HG02588 (cell line): ENCODE measurements around the gene ARID5A.
"Not testable (repeated sequence)": the region's sequence is repeated elsewhere in the genome, so short reads cannot be mapped to it uniquely, and the experiment has no call there.

Experiments used
- ATAC-seq: cut with Tn5 transposase; IDR thresholded peaks from one replicate; pipeline ENCODE4 v1.9.1; 2021; ENCODE audit warnings: mild to moderate bottlenecking, moderate library complexity; ENCODE audit not compliant: unreplicated experiment

ARID5A gene

DNA sequence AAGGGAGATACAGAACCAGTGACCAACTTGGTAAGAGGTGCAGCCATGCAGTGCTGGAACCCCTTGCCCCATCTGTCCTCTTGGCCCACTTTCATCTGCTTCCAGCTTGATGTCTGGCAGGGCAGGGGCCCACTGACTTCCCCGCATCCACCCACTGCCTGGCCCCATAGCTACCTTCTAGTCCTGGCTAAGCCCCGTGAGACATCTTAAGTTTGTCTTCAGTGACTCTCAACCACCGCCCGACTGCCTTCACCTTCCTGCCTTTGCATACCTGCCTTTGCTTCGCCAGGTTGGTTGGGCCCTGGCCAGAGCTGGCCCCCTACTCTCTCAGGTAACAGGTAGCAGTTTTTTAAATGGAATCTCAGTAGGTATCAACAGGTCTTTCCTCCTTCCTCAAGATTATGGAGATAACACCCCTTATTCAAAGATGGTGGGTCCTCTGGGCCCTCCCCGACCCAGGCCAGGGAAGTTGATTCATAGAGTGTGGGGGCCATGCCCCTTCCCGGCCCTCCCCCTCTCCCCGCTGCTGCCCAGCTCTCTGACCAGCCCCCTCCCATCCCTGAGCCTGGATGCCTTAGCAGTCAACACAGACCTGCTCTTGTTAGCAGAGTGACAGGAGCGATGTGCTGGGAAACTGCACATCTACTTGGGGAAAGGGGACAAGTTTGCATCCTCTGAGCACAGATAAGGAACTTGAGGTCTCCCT, 2.8 kb downstream of the ARID5A start:
- ATAC-seq: no peak

DNA sequence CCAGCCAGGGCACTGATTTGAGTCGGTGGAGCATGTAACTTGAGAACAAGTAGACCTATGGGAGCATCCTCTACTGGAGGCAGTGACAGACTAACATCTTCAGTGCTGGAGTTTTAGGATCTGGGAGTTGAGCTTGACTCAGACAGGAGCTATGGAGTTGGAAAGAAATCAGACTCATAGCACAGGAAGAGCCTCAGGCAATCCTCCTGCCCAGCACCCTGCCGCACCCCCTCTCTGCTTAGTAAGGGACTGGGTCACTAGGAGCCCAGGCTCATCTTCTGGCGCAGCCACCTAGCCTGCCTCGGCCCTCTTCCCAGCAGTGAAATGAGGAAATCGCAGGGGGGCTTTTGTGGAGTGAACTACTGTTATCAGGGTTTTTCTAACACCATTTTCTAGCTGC, 3.6 kb downstream of the ARID5A start:
- no peak for ATAC-seq

DNA sequence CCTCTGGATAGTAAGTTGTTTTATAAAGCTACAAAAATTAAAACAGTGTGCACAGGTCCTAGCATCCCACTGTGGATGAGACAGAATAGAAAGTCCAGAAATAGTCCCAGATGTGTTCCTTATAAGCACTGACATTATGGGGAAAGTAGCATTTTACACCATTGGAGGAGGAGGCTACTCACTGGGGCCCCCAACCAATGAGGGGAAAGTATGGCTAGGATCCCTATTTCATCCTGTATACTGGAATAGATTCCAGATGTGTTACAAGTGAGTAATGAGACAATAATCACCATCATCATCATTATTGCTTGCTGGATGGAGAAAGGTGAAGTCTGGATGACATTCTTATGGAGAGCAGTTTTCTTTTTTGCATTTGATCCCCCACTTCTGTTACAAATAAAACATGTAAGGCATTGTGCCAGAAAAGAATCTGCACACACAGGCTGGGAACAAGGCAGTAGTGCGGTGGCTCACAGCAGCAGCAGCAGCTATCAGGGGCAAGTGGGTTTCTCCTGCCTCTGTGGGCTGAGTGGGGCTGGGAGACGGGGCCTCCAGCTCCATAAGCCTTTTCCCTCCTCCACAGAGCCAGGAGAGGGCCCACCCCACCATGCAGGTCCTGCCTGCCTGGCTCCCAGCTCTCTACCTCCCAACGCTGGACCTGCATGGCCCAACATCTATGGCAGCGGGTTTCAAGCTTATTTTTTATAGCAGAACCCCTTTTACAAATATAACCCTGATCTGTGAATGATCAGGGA, 5.0 kb downstream of the ARID5A start:
- no peak for ATAC-seq

DNA sequence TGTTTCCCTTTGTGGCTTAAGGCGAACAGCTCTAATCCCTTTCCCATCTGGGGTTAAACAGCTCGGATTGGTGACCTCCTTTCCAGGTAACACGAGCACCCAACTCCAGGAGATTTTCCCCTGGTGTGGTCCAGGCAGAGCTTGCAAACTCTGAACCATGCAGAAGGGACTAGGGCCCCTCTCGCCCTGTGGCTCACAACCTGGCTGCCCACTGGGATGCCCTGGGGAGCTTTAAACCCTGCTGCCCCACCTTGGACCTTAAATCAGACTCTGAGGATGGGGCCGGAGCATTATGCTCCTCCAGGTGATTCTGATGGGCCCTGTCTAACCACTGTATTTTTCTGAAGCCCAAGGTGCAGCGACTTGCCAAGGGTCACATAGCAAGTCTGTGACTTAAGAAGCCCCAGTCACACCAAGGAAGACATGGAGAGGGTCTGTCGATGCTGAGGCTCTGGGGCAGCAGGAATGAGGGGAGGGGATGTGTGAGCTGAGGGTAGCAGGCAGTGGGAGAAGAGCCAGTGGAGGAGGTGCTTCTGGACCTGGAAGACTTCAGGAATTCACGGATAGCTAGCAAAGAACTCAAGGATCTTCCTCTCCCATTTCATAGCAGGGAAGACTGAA, 5.9 kb downstream of the ARID5A start:
- ATAC-seq: no peak

DNA sequence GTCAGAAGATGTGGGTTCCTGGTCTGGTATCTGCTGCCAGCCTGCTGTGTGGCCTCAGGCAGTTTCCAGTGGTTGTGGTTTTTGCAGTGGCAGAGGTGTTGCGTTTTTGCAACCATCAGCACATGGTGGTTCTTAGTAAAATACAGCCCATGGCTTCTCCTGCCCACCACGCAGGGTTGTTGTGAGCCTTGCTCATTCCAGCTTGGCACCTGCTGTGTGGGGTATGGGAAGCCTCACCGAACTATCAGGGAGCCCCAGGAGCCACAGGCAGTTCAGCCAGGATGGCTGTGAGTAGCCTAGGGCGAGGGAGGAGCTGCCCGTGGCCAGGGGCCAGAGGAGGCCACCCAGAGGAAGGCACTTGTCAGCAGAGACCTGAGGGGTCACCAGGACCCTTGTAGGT, 9.8 kb downstream of the ARID5A start:
- ATAC-seq: no peak

DNA sequence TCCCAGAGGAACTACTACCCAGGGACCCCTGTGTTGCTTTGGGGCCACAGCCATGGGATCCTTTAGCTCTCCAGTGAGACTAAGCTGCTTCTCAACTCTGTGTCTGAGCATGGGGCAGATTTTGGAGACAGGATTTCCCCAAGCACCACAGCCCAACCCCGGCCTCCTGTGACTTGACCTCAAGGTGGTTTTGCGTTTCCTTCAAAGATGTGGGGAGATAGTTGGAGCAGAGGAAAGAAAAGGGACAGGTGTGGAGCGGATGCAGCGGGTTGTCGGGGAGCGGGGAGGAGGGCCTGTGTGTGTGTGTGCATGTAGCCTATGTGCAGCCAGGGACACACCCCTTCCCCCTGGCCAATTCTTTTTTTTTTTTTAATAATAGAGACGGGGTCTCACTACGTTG, 10.2 kb downstream of the ARID5A start:
- ATAC-seq: no peak

DNA sequence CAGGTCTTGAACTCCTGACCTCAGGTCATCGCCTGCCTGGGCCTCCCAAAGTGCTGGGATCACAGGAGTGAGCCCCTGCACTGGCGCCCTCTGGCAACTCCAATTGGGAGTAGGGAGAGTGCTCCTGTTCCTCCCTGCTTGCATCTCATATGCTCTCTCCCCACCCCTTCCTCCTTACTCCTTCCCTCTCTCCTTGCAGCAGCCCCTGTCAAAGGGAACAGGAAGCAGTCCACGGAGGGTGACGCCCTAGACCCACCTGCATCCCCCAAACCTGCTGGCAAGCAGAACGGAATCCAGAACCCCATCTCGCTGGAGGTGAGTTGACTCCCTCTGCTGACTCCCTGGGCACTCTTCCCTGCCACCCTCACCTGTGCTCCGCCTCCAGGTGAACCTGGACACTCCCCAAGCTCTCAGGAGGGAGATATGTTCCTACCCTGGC, 10.7 kb downstream of the ARID5A start:
- no peak for ATAC-seq

DNA sequence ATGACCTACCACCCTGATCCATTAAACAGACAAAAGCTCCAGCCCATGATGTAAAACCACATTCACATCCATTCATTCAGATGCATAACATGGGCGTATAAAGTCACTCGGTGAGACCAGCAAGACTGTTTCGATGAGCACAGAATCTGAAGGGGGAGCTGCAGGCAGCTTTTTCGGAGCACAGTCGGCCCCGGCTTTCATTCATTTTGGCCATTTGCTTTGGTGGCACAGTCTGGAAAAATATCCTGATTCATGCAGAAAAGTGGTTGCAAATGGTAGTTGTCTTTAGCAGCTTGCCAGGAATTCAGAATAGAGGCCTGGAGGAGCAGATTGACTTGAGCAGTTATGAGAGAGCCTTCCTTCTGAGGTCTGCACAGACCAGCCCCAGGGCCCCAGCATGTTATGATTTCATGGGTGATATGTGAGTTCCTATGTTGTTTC, 11.2 kb downstream of the ARID5A start:
- no peak for ATAC-seq

DNA sequence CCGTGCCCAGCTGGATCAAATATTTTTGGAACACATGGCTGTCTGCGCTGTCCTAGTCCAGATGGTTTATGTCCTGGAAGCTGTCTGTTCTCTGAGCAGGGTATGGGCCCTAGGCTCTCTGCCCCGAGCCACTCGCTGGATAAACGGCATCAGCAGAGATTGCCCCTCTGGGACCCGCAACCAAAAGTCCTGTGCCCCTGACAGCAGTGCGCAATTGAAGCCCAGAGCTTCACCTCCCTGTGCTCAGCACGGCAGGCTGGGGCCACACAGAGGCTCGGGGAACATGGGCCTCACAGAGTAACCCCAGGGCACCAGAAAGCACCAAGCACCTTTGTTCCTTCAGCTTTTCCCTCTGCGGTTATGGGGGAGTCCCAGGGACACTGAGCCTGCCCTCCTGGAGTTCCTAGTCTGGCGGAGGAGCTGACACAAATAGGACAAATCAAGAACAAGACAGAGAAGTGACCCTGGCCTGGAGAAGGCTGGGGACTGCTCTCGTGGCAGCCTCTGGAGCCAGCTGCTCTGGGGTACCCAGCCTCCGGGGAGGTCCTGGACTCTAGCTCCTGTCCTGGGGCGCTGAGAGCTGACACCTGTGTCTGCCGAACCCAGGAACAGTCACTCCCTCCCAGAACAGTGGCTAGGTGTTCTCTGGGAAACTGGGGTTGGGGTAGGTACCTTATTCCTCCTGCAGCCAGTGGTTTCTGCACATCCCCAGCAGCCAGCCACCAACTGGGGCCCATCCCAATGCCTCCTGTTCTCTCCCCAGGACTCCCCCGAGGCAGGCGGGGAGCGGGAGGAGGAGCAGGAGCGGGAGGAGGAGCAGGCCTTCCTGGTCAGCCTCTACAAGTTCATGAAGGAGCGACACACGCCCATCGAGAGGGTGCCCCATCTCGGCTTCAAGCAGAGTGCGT, 12.3 kb downstream of the ARID5A start:
- ATAC-seq: no peak

DNA sequence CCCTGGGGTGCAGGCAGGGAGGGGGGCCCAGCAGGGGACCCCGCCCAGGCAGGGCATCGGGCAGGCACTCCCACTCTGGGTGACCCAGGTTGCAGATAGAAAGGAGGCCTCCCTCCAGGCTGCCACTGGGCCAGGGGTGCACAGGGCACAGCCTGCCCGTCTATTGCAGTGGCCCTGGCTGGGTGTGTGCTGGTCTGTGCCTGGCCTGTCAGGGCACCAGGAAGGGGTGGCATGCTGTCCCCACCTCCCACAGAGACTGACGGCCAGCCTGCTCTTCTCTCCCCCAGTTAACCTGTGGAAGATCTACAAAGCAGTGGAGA, 12.9 kb downstream of the ARID5A start:
- no peak for ATAC-seq

DNA sequence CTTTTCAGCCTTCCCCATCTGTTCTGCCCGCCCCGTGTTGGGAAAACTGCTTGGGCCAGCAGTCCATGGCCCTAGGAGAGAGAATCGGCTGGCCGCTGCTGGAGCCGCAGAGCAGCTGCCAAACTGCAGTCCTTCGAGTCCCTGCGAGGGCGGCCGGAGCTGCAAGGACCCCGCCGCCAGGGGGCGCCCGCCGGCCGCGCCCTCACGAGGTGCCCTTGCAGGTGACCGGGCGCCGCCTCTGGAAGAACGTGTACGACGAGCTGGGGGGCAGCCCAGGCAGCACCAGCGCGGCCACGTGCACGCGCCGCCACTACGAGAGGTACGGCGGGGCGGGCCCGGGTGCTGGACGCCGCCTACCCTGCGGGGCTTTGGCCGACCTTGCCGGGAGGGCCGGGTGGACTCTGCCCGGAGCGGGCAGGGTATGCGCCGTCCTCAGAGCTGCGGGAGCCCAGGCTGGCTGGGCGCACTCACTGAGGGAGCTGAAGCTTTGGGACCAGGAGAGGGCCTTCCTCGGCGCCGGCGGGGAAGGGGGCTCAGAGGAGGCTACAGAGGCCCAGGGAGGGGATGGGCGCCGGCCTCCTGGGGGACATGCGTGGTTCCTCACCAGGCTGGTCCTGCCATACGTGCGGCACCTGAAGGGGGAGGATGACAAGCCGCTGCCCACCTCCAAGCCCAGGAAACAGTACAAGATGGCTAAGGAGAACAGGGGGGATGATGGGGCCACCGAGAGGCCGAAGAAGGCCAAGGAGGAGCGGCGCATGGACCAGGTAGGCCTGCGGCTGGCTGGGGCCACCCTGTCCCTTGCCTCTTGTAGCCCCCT, 13.6 kb downstream of the ARID5A start:
- ATAC-seq: no peak

DNA sequence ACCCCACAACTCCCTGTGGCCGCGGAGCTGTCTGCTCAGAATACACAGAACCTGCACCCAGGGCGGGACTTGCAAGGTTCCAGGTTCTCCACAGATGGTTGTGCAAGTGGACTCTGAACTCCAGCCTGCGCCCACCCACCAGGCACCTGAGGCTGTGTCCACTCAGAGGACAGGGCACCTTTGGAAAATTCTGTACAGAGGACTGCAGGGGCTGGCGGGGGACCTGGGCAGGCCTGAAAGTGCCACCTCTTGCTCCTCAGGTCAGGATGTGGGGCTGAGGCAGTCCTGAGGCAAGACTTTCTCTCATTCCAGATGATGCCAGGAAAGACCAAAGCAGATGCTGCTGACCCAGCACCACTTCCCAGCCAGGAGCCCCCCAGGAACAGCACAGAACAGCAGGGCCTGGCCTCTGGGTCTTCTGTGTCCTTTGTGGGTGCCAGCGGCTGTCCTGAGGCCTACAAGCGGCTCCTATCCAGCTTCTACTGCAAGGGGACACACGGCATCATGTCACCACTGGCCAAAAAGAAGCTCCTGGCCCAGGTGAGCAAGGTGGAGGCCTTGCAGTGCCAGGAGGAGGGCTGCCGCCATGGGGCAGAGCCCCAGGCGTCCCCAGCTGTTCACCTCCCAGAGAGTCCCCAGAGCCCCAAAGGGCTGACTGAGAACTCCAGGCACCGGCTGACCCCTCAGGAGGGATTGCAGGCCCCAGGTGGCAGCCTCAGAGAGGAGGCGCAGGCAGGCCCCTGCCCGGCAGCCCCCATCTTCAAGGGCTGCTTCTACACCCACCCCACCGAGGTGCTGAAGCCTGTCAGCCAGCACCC, 14.4 kb downstream of the ARID5A start:
- ATAC-seq: no peak

DNA sequence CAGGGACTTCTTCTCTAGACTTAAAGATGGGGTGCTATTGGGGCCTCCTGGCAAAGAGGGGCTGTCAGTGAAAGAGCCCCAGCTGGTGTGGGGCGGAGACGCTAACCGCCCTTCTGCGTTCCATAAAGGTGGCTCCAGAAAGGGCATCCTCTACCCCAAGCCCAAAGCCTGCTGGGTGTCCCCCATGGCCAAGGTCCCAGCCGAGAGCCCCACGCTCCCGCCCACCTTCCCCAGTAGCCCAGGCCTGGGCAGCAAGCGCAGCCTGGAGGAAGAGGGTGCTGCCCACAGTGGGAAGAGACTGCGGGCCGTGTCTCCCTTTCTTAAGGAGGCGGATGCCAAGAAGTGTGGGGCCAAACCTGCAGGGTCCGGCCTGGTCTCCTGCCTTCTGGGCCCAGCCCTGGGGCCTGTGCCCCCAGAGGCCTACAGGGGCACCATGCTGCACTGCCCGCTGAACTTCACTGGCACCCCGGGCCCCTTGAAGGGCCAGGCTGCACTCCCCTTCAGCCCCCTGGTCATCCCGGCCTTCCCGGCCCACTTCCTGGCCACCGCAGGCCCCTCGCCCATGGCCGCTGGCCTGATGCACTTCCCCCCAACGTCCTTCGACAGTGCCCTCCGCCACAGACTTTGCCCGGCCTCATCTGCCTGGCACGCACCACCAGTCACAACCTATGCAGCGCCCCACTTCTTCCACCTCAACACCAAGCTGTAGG, 15.2 kb downstream of the ARID5A start:
- ATAC-seq: no peak

DNA sequence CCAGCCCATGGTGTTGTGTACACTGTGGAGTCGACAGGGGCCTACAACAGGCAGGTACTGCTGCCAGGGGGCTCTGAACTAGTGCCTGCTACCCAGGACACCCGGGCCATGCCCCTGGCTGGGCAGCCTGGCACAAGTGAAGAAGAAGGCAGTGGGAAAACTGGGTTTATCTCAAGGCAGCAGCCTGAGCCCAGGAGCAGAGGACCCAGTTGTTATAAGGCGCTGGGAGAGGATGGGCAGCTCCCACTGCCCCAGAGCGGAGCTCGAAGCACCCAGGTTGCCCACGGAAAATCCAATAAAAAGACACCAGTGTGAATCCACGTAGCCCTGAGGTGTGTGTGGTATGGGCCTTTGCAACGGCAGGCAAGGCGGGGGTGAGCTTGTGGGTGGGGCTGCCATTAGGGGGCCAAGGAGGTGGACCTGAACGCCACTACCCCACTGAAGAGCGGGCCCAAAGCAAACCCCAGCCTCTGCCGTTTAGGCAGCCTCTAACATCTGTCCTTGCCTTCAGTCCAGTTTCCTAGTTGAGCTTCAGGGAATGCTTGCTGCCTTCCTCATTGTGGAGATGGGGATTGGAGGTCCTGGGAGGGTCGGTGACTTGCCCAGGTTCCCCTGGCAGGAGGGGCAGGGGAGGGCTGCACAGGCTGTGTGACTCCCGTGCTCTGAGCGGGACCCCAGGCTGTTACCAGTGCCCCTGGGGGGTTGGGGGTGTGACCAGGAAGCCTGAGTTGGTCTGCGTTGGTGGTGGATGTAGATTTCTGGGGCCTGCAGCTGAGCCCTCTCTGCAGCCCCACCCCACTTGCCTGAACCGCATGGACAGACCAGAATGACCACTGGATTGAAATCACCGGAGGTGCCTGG, 16.0 kb downstream of the ARID5A start:
- ATAC-seq: no peak

DNA sequence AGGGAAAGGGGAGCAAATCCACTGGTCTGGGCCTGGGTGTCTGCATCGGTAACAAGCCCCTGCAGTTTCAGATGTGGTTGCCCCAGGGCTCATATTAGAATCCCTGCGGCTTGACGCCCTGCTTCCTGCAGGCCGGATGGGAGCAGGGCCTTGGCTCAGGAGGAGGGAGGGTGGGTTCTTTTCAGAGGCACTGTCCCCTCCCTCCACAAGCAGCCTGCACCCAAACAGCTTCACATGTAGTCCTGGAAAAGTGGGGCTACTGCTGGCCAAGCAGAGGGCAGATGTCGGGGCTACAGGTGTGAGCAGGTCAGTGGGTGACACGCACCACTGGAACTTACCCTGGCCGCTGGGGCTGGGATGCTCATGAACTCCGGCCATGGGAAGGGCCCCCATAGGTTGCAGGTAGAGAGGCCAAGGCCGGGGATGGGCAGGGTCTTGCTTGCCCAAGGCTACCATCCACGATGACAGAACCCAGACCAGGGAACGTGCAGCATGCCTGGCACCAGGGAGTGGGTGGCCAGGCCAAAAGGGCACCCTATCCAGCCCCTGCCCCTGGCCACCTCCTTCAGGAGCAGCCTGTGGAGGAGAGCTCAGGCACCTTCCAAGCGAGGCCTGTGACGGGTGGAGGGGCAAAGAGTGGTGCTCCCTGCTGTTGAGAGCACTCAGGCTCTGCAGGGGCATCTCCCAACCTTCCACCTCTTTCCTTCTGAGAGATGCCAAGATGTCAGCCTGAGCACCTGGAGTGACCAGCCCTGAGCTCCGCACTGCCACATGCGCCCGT, 16.8 kb downstream of the ARID5A start:
- no peak for ATAC-seq

DNA sequence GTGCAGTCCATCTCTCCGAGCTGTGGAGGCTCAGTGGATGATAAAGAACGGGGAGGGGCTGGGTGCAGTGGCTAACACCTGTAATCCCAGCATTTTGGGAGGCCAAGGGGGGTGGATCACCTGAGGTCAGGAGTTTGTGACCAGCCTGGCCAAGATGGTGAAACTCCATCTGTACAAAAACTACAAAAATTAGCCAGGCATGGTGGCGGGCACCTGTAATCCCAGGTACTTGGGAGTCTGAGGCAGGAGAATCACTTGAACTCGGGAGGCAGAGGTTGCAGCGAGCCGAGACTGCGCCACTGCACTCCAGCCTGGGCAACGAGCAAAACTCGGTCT, 17.4 kb downstream of the ARID5A start:
- not testable (repeated sequence) for ATAC-seq
